Measurements from ENCODE around the gene MB.

The MB gene

DNA sequence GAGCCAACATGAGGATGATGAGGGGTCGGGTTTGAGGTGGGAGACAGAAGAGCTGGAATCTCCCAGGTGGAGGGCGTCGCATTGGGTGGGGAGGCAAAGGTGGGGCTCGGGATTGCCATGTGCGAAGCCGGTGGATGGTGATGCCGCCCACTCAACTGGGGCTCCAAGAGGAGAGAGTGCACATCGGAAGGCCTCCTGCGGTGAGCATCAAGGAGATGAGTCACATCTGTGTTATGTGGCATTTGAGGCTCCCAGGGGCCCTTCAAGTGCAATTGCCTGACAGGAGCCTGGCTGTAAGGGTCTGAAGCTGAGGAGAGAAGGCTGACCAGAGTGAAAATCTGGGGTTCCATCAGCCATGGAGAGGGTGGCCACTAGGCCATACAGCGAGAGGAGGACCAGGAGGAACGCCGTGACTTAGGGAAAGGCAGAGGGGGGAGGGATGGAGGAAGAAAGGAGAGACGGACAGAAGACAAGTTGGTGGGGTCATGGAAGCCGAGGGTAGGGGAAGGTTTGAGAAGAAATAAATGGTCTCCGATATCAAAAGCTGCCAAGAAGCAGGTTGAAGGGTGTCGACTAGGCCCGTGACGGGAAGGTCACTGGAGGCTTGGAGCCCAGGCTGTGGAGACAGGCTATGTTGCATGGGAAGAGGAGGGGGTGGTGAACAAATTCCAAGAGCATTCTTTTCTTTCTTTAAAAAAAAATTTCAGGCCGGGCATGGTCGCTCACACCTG, 55.2 kb downstream of the MB start:
- H3K27ac ChIP-seq: no peak overlapping the region
- TF ChIP-seq, protein P1, sequence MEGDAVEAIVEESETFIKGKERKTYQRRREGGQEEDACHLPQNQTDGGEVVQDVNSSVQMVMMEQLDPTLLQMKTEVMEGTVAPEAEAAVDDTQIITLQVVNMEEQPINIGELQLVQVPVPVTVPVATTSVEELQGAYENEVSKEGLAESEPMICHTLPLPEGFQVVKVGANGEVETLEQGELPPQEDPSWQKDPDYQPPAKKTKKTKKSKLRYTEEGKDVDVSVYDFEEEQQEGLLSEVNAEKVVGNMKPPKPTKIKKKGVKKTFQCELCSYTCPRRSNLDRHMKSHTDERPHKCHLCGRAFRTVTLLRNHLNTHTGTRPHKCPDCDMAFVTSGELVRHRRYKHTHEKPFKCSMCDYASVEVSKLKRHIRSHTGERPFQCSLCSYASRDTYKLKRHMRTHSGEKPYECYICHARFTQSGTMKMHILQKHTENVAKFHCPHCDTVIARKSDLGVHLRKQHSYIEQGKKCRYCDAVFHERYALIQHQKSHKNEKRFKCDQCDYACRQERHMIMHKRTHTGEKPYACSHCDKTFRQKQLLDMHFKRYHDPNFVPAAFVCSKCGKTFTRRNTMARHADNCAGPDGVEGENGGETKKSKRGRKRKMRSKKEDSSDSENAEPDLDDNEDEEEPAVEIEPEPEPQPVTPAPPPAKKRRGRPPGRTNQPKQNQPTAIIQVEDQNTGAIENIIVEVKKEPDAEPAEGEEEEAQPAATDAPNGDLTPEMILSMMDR (IDR thresholded peaks at IDR 0.05): no peak
- peaks cover 13% of the 10 kb centered on the region for H3K27me3 ChIP-seq
- H3K9me3 ChIP-seq: no peaks in the 10 kb centered on the region
- H3K4me1 ChIP-seq (ENCODE audit: control insufficient read depth in 1 of 2, insufficient read depth in 1 of 2, low read depth in 1 of 2, low read length in 1 of 2): no peaks in the 10 kb centered on the region
- no peaks in the 10 kb centered on the region for H3K36me3 ChIP-seq
- no peak overlapping the region for H3K4me3 ChIP-seq (ENCODE audit: low read depth in 1 of 2, low read length in 1 of 2)

DNA sequence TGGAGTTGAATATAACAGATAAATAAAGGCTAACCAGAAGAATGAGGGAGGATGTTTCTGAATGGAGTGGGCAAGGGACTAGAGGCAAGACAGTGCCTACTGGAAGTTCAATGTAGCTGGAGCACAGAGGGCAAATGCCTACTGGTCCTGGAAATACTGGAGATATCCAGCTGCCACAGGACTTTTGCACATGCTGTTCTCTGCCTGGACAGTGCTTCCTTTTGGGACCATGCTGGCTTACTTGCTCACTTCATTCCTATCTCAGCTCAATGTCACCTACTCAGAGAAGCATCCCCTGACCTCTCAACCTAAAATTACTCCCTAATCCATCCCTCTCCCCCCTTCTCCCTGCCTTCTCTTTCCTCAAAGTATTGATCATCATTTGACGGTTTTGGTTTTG, 56.3 kb downstream of the MB start:
- H3K4me1 ChIP-seq (ENCODE audit: control insufficient read depth in 1 of 2, insufficient read depth in 1 of 2, low read depth in 1 of 2, low read length in 1 of 2): no peaks in the 10 kb centered on the region
- H3K4me3 ChIP-seq (ENCODE audit: low read depth in 1 of 2, low read length in 1 of 2): no peak overlapping the region
- H3K27ac ChIP-seq: no peak overlapping the region
- TF ChIP-seq, protein P1 (IDR thresholded peaks at IDR 0.05): no peak
- peaks cover 13% of the 10 kb centered on the region for H3K27me3 ChIP-seq
- no peaks in the 10 kb centered on the region for H3K9me3 ChIP-seq
- H3K36me3 ChIP-seq: no peaks in the 10 kb centered on the region

DNA sequence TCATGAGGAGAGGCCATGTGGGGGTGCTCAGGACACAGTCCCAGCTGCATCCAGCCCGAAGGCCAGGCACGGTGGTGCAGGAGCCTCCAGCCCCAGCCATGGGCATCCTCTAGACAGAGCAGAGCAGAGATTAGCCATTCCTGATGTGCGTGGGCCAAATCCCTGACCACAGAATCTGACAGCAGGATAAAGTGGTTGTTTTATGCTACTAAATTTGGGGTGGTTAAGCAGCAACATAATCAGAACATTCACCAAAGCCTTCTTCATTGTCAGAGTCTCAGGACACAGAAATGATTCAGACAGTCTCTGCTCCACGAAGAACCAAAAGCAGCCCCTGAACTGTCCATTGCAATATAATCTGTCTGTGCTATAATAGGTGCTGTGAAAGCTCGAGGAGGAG, 56.8 kb downstream of the MB start:
- H3K9me3 ChIP-seq: no peaks in the 10 kb centered on the region
- no peaks in the 10 kb centered on the region for H3K4me1 ChIP-seq (ENCODE audit: control insufficient read depth in 1 of 2, insufficient read depth in 1 of 2, low read depth in 1 of 2, low read length in 1 of 2)

DNA sequence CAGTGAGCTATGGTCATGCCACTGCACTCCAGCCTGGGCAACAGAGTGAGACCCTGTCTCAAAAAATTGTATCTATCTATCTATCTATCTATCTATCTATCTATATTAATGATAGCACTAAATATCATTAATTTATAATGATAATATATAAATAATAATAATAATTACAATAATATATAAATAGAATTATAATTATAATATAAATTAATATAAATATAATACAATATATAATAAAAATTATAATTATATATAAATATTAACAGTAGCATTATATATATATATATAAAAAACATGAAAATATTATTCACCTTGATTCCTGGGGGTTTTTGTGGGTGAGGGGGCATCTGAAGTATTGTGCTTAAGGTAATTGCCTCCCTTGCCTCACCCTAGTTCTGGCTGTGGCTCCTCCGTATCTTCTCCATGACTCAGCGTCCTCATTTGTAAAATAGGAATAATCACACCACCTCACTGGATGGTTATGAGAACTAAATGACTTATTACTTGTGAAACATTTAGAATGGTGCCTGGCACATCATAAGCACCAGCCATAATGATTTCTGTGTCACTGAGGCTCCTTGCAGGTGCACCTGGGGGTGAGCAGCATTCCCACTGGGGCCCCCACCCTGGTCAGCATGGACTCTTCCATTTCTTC, 57.6 kb downstream of the MB start:
- peaks cover 8% of the 10 kb centered on the region for H3K27me3 ChIP-seq
- no peak overlapping the region for H3K4me3 ChIP-seq (ENCODE audit: low read depth in 1 of 2, low read length in 1 of 2)
- H3K27ac ChIP-seq: no peak overlapping the region
- TF ChIP-seq, protein P1 (IDR thresholded peaks at IDR 0.05): no peak
- H3K36me3 ChIP-seq: no peaks in the 10 kb centered on the region
- no peaks in the 10 kb centered on the region for H3K9me3 ChIP-seq
- no peaks in the 10 kb centered on the region for H3K4me1 ChIP-seq (ENCODE audit: control insufficient read depth in 1 of 2, insufficient read depth in 1 of 2, low read depth in 1 of 2, low read length in 1 of 2)

More for the DNA sequence above, 56.8 kb downstream of the MB start:
- no peak overlapping the region for H3K27ac ChIP-seq
- H3K4me3 ChIP-seq (ENCODE audit: low read depth in 1 of 2, low read length in 1 of 2): no peak overlapping the region
- TF ChIP-seq, protein P1 (IDR thresholded peaks at IDR 0.05): no peak
- no peaks in the 10 kb centered on the region for H3K36me3 ChIP-seq
- peaks cover 13% of the 10 kb centered on the region for H3K27me3 ChIP-seq

DNA sequence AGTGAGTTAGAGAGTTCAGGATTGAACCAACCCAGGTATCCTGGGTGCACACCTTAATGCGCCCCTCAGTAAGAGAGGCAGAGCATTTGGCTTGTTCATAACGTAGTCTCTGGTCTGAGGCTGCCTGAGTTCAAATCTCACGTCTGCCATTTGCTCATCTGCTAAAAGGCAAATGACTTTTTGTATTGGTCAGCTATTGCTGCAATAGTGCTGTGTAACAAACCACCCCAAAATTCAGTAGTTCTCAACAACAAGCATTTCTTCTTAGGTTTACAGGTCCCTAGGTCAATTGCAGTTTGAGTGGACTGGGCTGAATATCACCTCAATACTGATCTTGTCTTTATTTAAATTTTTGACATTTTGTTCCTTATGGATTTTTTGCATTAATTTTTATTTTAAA, 58.4 kb downstream of the MB start:
- Histone ChIP-seq H3K36me3 (no peaks in the 10 kb centered on the region), H3K9me3 (no peaks in the 10 kb centered on the region)
- TF ChIP-seq, protein P1 (IDR thresholded peaks at IDR 0.05): no peak

More for the DNA sequence above, 58.4 kb downstream of the MB start:
- Histone ChIP-seq H3K4me3 (ENCODE audit: low read depth in 1 of 2, low read length in 1 of 2) (no peak overlapping the region), H3K4me1 (ENCODE audit: control insufficient read depth in 1 of 2, insufficient read depth in 1 of 2, low read depth in 1 of 2, low read length in 1 of 2) (no peaks in the 10 kb centered on the region), H3K27ac (no peak overlapping the region), H3K27me3 (peaks cover 8% of the 10 kb centered on the region)

Data from neutrophil (primary cell).